H1 (cell line): ENCODE measurements around the gene TSEN2. TPM values are rescaled to one million over a fixed set of nuclear protein-coding genes. Genes with fewer than 3 reads are reported as not detected.

Experiments
- CTCF ChIA-PET: fragments of 300-600 bp; sonication (Branson Sonifier 250); formaldehyde crosslinking; loops from one replicate; lab custom pipeline; 2021; ENCODE audit not compliant: partially characterized antibody; lab: Charles Lee
- POLR2A ChIA-PET: fragments of 300-600 bp; sonication (Branson Sonifier 250); formaldehyde crosslinking; loops from one replicate; lab custom pipeline; 2021; ENCODE audit warnings: inconsistent platforms; ENCODE audit not compliant: partially characterized antibody; lab: Charles Lee
- DNase-seq, 2 experiments: peaks; one replicate each; pipeline versions ENCODE4 v3.0.0 to v3.0.0-alpha.2; 2010 to 2022; ENCODE audit warnings: low spot score in 2 of 2, low read depth in 1 of 2, mixed read lengths in 1 of 2
- FAIRE-seq: peaks from 2 replicates; lab custom pipeline; 2011; peaks lifted over from hg19 to GRCh38; lab: Jason Lieb, UNC
- H2AFZ ChIP-seq: 2 replicates; pipeline ENCODE4 v1.8.1; 2012; ENCODE audit warnings: low read length, inconsistent platforms
- H2AK5ac ChIP-seq: 2 replicates; pipeline ENCODE4 v1.6.1; 2013; ENCODE audit warnings: low read depth, low read length
- H2BK120ac ChIP-seq: replicated peaks from 2 replicates; pipeline ENCODE3; 2013; ENCODE audit warnings: low read depth, low read length, inconsistent platforms
- H2BK12ac ChIP-seq: 2 replicates; pipeline ENCODE4 v1.6.1; 2013; ENCODE audit warnings: low read depth, low read length
- H2BK15ac ChIP-seq: 2 replicates; pipeline ENCODE4 v1.6.1; 2013; ENCODE audit warnings: low read length
- H2BK20ac ChIP-seq: 2 replicates; pipeline ENCODE4 v1.6.1; 2013; ENCODE audit warnings: low read length
- H2BK5ac ChIP-seq: 2 replicates; pipeline ENCODE4 v1.6.1; 2013; ENCODE audit warnings: low read depth, low read length
- H3K14ac ChIP-seq: 2 replicates; pipeline ENCODE4 v1.6.1; 2013; ENCODE audit warnings: inconsistent platforms; ENCODE audit not compliant: insufficient read length
- H3K18ac ChIP-seq: 2 replicates; pipeline ENCODE4 v1.6.1; 2013; ENCODE audit warnings: low read length; ENCODE audit errors: extremely low read depth
- H3K23ac ChIP-seq: 2 replicates; pipeline ENCODE4 v1.6.1; 2013; ENCODE audit warnings: inconsistent platforms; ENCODE audit not compliant: insufficient read length
- H3K23me2 ChIP-seq: 2 replicates; pipeline ENCODE4 v1.6.1; 2013; ENCODE audit warnings: low read depth, low read length
- H3K27ac ChIP-seq: 2 replicates; pipeline ENCODE4 v1.6.1; 2011; ENCODE audit warnings: low read depth, low read length, inconsistent platforms
- H3K27me3 ChIP-seq, 4 experiments: replicated peaks in 1 of 4; 1 replicate in 1 of 4; 2 replicates in 3 of 4; pipeline versions ENCODE4 v1.6.1 to v1.8.1; 2011 to 2013; ENCODE audit warnings: low read length in 3 of 4, mild to moderate bottlenecking in 3 of 4, inconsistent platforms in 2 of 4, mixed read lengths in 2 of 4, moderate library complexity in 1 of 4; ENCODE audit not compliant: control insufficient read depth in 3 of 4, insufficient read depth in 3 of 4; ENCODE audit errors: extremely low read depth in 1 of 4
- H3K36me3 ChIP-seq, 4 experiments: 2 replicates each; pipeline versions ENCODE4 v1.6.1 to v1.8.1; 2011 to 2013; ENCODE audit warnings: mild to moderate bottlenecking in 4 of 4, low read length in 3 of 4, moderate library complexity in 2 of 4, control low read depth in 1 of 4, inconsistent platforms in 1 of 4; ENCODE audit not compliant: insufficient read depth in 4 of 4, control insufficient read depth in 2 of 4
- H3K4ac ChIP-seq: replicated peaks from 2 replicates; pipeline ENCODE3; 2013; ENCODE audit warnings: low read length, low read depth, mixed read lengths, inconsistent platforms; ENCODE audit not compliant: insufficient read length
- H3K4me1 ChIP-seq, 4 experiments: replicated peaks in 1 of 4; 1 replicate in 1 of 4; 2 replicates in 3 of 4; pipeline versions ENCODE4 v1.6.1 to v1.8.1; 2011 to 2013; ENCODE audit warnings: low read length in 3 of 4, inconsistent platforms in 2 of 4, mixed read lengths in 1 of 4; ENCODE audit not compliant: insufficient read depth in 4 of 4, control insufficient read depth in 3 of 4
- H3K4me2 ChIP-seq, 2 experiments: 2 replicates each; pipeline versions ENCODE4 v1.6.1 to v1.8.1; 2011 to 2013; ENCODE audit warnings: low read depth in 2 of 2, low read length in 2 of 2, control low read depth in 1 of 2, inconsistent platforms in 1 of 2, mild to moderate bottlenecking in 1 of 2; ENCODE audit not compliant: insufficient read depth in 1 of 2
- H3K4me3 ChIP-seq, 4 experiments: fragments of 200-600, 300-600 bp in 1 of 4; sonication (generic), shearing (Covaris generic), sonication (Bioruptor Twin) in 1 of 4; 2 replicates each; pipeline versions ENCODE4 v1.5.1 to v1.8.1; 2011 to 2016; ENCODE audit warnings: low read length in 4 of 4, low read depth in 3 of 4, control low read depth in 2 of 4, inconsistent platforms in 2 of 4, mild to moderate bottlenecking in 2 of 4, mixed read lengths in 1 of 4, moderate library complexity in 1 of 4; ENCODE audit not compliant: insufficient read depth in 2 of 4; ENCODE audit errors: extremely low read depth in 1 of 4
- H3K56ac ChIP-seq: replicated peaks from 2 replicates; pipeline ENCODE3; 2013; ENCODE audit warnings: low read depth, mild to moderate bottlenecking, mixed read lengths, low read length, inconsistent platforms; ENCODE audit not compliant: insufficient read length
- H3K79me1 ChIP-seq: 2 replicates; pipeline ENCODE4 v1.6.1; 2013; ENCODE audit warnings: low read depth, low read length, control low read depth
- H3K79me2 ChIP-seq, 2 experiments: 2 replicates each; pipeline versions ENCODE4 v1.6.1 to v1.8.1; 2012 to 2013; ENCODE audit warnings: low read length in 2 of 2, mild to moderate bottlenecking in 2 of 2, inconsistent platforms in 1 of 2; ENCODE audit not compliant: insufficient read depth in 2 of 2, control insufficient read depth in 1 of 2
- H3K9ac ChIP-seq, 4 experiments: replicated peaks in 1 of 4; 1 replicate in 1 of 4; 2 replicates in 3 of 4; pipeline versions ENCODE4 v1.6.1 to v1.8.1; 2011 to 2013; ENCODE audit warnings: low read depth in 3 of 4, low read length in 3 of 4, control low read depth in 2 of 4, mild to moderate bottlenecking in 2 of 4, moderate library complexity in 2 of 4, inconsistent platforms in 1 of 4; ENCODE audit errors: extremely low read depth in 1 of 4
- H3K9me3 ChIP-seq, 2 experiments: 2 replicates each; pipeline versions ENCODE4 v1.6.1 to v1.8.1; 2012 to 2013; ENCODE audit warnings: mild to moderate bottlenecking in 2 of 2, moderate library complexity in 2 of 2, control low read depth in 1 of 2, inconsistent platforms in 1 of 2, low read depth in 1 of 2, low read length in 1 of 2, mixed read lengths in 1 of 2; ENCODE audit not compliant: insufficient read depth in 2 of 2
- H4K20me1 ChIP-seq, 2 experiments: replicated peaks in 1 of 2; 2 replicates each; pipeline versions ENCODE3 to v1.8.1; 2011 to 2013; ENCODE audit warnings: inconsistent platforms in 2 of 2, low read length in 2 of 2, mild to moderate bottlenecking in 1 of 2; ENCODE audit not compliant: insufficient read depth in 2 of 2, control insufficient read depth in 1 of 2
- H4K5ac ChIP-seq: 2 replicates; pipeline ENCODE4 v1.6.1; 2013; ENCODE audit warnings: low read length, low read depth, mixed read lengths, inconsistent platforms; ENCODE audit not compliant: insufficient read length
- H4K8ac ChIP-seq: 2 replicates; pipeline ENCODE4 v1.8.0; 2013; ENCODE audit warnings: mild to moderate bottlenecking, moderate library complexity, low read length, inconsistent platforms; ENCODE audit not compliant: insufficient read depth; ENCODE audit errors: extremely low read depth
- H4K91ac ChIP-seq: replicated peaks from 2 replicates; pipeline ENCODE3; 2013; ENCODE audit warnings: low read length, mixed read lengths, inconsistent platforms; ENCODE audit not compliant: insufficient read length
- ASH2L ChIP-seq: fragments of 200-600, 300-600 bp; sonication (generic); IDR thresholded peaks from one replicate; pipeline ENCODE4 v1.7.1; 2017; ENCODE audit warnings: low read length
- BCL11A ChIP-seq, 2 experiments: IDR thresholded peaks; one replicate each; pipeline ENCODE4 v1.6.1; 2011; ENCODE audit warnings: low read depth in 2 of 2, low read length in 2 of 2, mild to moderate bottlenecking in 2 of 2
- CHD1 ChIP-seq: IDR thresholded peaks from 2 replicates; pipeline ENCODE4 v1.6.1; 2012; ENCODE audit warnings: low read depth, low read length, improper control_type of control experiment
- CHD2 ChIP-seq: IDR thresholded peaks from 2 replicates; pipeline ENCODE4 v1.6.1; 2012; ENCODE audit warnings: low read length, improper control_type of control experiment
- CTBP2 ChIP-seq: IDR thresholded peaks from 2 replicates; pipeline ENCODE4 v1.7.0; 2011; ENCODE audit warnings: borderline replicate concordance, mild to moderate bottlenecking, moderate library complexity, mixed read lengths, low read length; ENCODE audit not compliant: insufficient read depth, insufficient read length
- EP300 ChIP-seq, 2 experiments: IDR thresholded peaks; 1 replicate in 1 of 2; 2 replicates in 1 of 2; pipeline ENCODE4 v1.6.1; 2011 to 2012; ENCODE audit warnings: low read depth in 2 of 2, low read length in 2 of 2, mild to moderate bottlenecking in 2 of 2, borderline replicate concordance in 1 of 2, inconsistent platforms in 1 of 2, moderate library complexity in 1 of 2
- HDAC2 ChIP-seq, 2 experiments: fragments of 300-600 bp in 1 of 2; sonication (generic) in 1 of 2; IDR thresholded peaks; 2 replicates each; pipeline ENCODE4 v1.6.1; 2011 to 2012; ENCODE audit warnings: low read depth in 2 of 2, low read length in 2 of 2, mild to moderate bottlenecking in 2 of 2, moderate library complexity in 2 of 2, borderline replicate concordance in 1 of 2, inconsistent platforms in 1 of 2
- KDM4A ChIP-seq: IDR thresholded peaks from one replicate; pipeline ENCODE4 v1.7.1; 2012; ENCODE audit warnings: low read depth, mild to moderate bottlenecking, moderate library complexity, low read length, inconsistent platforms; ENCODE audit not compliant: severe bottlenecking
- NANOG ChIP-seq: IDR thresholded peaks from 2 replicates; pipeline ENCODE4 v1.6.1; 2011; ENCODE audit warnings: low read length, low read depth, mild to moderate bottlenecking, inconsistent platforms; ENCODE audit not compliant: insufficient read depth, poor library complexity, severe bottlenecking
- RAD21 ChIP-seq, 2 experiments: IDR thresholded peaks in 1 of 2; conservative IDR thresholded peaks in 1 of 2; 2 replicates each; pipeline ENCODE4 v1.6.1; 2011; ENCODE audit warnings: low read depth in 2 of 2, low read length in 2 of 2, improper control_type of control experiment in 1 of 2, inconsistent platforms in 1 of 2, mild to moderate bottlenecking in 1 of 2, moderate library complexity in 1 of 2
- RFX5 ChIP-seq: IDR thresholded peaks from 2 replicates; pipeline ENCODE4 v1.6.1; 2011; ENCODE audit warnings: low read depth, low read length, improper control_type of control experiment, borderline replicate concordance
- SIRT6 ChIP-seq: IDR thresholded peaks from one replicate; pipeline ENCODE4 v1.7.1; 2012; ENCODE audit warnings: low read length, inconsistent platforms
- SIX5 ChIP-seq: IDR thresholded peaks from 2 replicates; pipeline ENCODE4 v1.6.1; 2011; ENCODE audit warnings: mild to moderate bottlenecking, low read depth, low read length
- WGBS, 2 experiments: shearing (Covaris generic) in 1 of 2; methylation state at CpG; one replicate each; pipeline versions ENCODE4 v1.1.6 to v1.1.7; 2013 to 2015; ENCODE audit warnings: low lambda C conversion rate in 2 of 2, mixed read lengths in 2 of 2, inconsistent platforms in 1 of 2, low coverage in 1 of 2, missing lambda C conversion rate in 1 of 2; ENCODE audit not compliant: insufficient replicate concordance in 2 of 2, insufficient coverage in 1 of 2, insufficient read length in 1 of 2; ENCODE audit errors: extremely low coverage in 1 of 2, missing lambda C conversion rate in 1 of 2; 5-methylcytosine and 5-hydroxymethylcytosine counted together
- polyA plus RNA-seq, 7 experiments: library from polyadenylated mRNA; depleted of rRNA in 3 of 7; stranded (reverse) in 5 of 7; unstranded in 2 of 7; fragments of >200 nt in 5 of 7; fragments of 200-250 nt in 2 of 7; gene quantifications; 1 replicate in 5 of 7; 2 replicates in 1 of 7; 4 replicates in 1 of 7; pipeline versions ENCODE4 v1.2.1 to v1.2.3, GENCODE V29; 2011 to 2013; ENCODE audit warnings: missing spikeins in 2 of 7, mixed read lengths in 2 of 7
- total RNA-seq: library from RNA; stranded (reverse); fragmentation: NEBNext Ultra II Directional; extraction: Animal tissue kit (Norgen Biotek cat#: 25700); gene quantifications from 2 replicates; pipeline ENCODE4 v1.2.1, GENCODE V29; 2021

Gene TSEN2
- total and polyA plus RNA-seq, 2 of the 8 experiments (the other 6 are each of a cell fraction or from before 2014, with no cell fraction given), result 16.1 to 22.4 TPM

DNA sequence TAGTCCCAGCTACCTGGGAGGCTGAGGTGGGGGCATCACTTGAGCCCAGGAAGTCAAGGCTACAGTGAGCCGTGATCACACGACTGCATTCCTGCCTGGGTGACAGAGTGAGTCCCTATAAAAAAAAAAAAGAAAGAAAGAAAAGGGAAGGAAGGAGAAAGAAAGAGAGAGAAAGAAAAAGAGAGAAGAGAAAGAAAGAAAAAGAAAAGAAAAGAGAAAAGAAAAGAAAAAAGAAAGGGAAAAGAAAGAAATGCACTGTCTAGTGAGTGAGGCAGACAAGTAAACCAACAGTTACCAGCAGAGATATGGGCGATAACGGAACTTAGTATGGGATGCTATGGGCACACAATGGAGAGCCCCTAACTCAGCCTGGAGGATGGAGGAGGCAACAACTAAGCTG, 37.2 kb upstream of the TSEN2 start:
- no peak overlapping the region for H3K4me3 ChIP-seq
- H2BK120ac ChIP-seq, result no peak overlapping the region
- DNase-seq (no peak), FAIRE-seq (no peak)
- H3K56ac ChIP-seq, result no peak overlapping the region
- no peak overlapping the region for H2BK5ac ChIP-seq
- no peak overlapping the region; the same call in 1 of the 2 replicates for H4K8ac ChIP-seq
- H3K36me3 ChIP-seq, result no peaks in the 10 kb centered on the region; a peak in 1 of 8 replicates
- H2BK20ac ChIP-seq, result no peak overlapping the region
- H3K9ac ChIP-seq, result no peak overlapping the region
- no peak overlapping the region for H3K27ac ChIP-seq
- no peaks in the 10 kb centered on the region for H3K79me2 ChIP-seq
- H2AFZ ChIP-seq, result no peak overlapping the region
- H3K27me3 ChIP-seq, result peaks cover 0 to 2% (median 0%) of the 10 kb centered on the region in 4 experiments; a peak in 1 of 7 replicates
- no peaks in the 10 kb centered on the region for H3K79me1 ChIP-seq
- no peak overlapping the region for H2BK12ac ChIP-seq
- H3K9me3 ChIP-seq, result no peaks in the 10 kb centered on the region
- CTCF ChIA-PET, result interaction anchor here (0.7 to 0.9 kb wide), 3 partner anchors 11 to 343 kb away, joined by 3 to 4 read pairs (median 3); no protein-coding TSS in a partner anchor
- no peak overlapping the region for H2BK15ac ChIP-seq
- no peaks in the 10 kb centered on the region for H3K23me2 ChIP-seq
- H3K23ac ChIP-seq, result no peak overlapping the region
- 87% methylated on average over 4 of the region's 4 CpGs; no CpG with 5 or more reads in 1 of the 2 experiments for WGBS, 2 experiments
- H3K18ac ChIP-seq, result no peak overlapping the region
- H2AK5ac ChIP-seq, result no peak overlapping the region
- no peak overlapping the region for H3K4me2 ChIP-seq
- no peak overlapping the region for H4K91ac ChIP-seq
- H3K4me1 ChIP-seq, result peaks cover 0 to 7% (median 5%) of the 10 kb centered on the region in 4 experiments; a peak in 5 of 7 replicates
- H4K20me1 ChIP-seq, result no peaks in the 10 kb centered on the region
- no peak overlapping the region for H3K4ac ChIP-seq
- POLR2A ChIA-PET, result no interaction called here
- no peak overlapping the region for H4K5ac ChIP-seq
- H3K14ac ChIP-seq, result no peak overlapping the region
- TF ChIP-seq RFX5 (no peak), RAD21 (IDR thresholded peaks at IDR 0.05 in 1 of 2, conservative IDR thresholded peaks at IDR 0.05 in 1 of 2; ENCODE audit: low read depth in 2 of 2, low read length in 2 of 2) (no peak), NANOG (no peak), CTBP2 (no peak), EP300 (IDR thresholded peaks at IDR 0.05; ENCODE audit: borderline replicate concordance in 1 of 2, low read depth in 2 of 2, low read length in 2 of 2) (no peak), SIX5 (no peak), KDM4A (no peak), BCL11A (IDR thresholded peaks at IDR 0.05; ENCODE audit: low read depth in 2 of 2, low read length in 2 of 2) (no peak), CHD2 (no peak), SIRT6 (no peak), ASH2L (no peak), CHD1 (no peak), HDAC2 (IDR thresholded peaks at IDR 0.05; ENCODE audit: borderline replicate concordance in 1 of 2, low read depth in 2 of 2, low read length in 2 of 2) (no peak)
